ENCODE measurements around the gene ADARB2.
A peak's percentile ranks its signal among the peaks of the same experiment; 100 is the strongest.
"Not testable (repeated sequence)": the region's sequence is repeated elsewhere in the genome, so short reads cannot be mapped to it uniquely, and the experiment has no call there.

Gene ADARB2

GRCh38 chr10:1425879-1426278 lies 311.4 kb downstream of the ADARB2 start:
- DNase-seq (ENCODE audit: low spot score), result no peak

GRCh38 chr10:1424648-1425047 lies 312.7 kb downstream of the ADARB2 start:
- DNase-seq (ENCODE audit: low spot score), result no peak

- DNase-seq (ENCODE audit: low spot score), result no peak
Measured at GRCh38 chr10:1423676-1424253, 313.6 kb downstream of the ADARB2 start.

GRCh38 chr10:1422275-1422674 lies 315.1 kb downstream of the ADARB2 start:
- DNase-seq (ENCODE audit: low spot score), result no peak

- peak; percentile 47 for DNase-seq (ENCODE audit: low spot score)
Measured at GRCh38 chr10:1420661-1421362, 316.5 kb downstream of the ADARB2 start.

GRCh38 chr10:1419796-1420610 lies 317.3 kb downstream of the ADARB2 start:
- DNase-seq (ENCODE audit: low spot score), result no peak

- DNase-seq (ENCODE audit: low spot score), result no peak
Measured at GRCh38 chr10:1418031-1418550, 319.2 kb downstream of the ADARB2 start.

GRCh38 chr10:1417574-1417973 lies 319.8 kb downstream of the ADARB2 start:
- DNase-seq (ENCODE audit: low spot score), result no peak

GRCh38 chr10:1416456-1417037 lies 320.8 kb downstream of the ADARB2 start:
- no peak for DNase-seq (ENCODE audit: low spot score)

- DNase-seq (ENCODE audit: low spot score), result no peak
Measured at GRCh38 chr10:1414893-1415292, 322.4 kb downstream of the ADARB2 start.

- DNase-seq (ENCODE audit: low spot score), result not testable (repeated sequence)
Measured at GRCh38 chr10:1414346-1414745, 323.0 kb downstream of the ADARB2 start.

- DNase-seq (ENCODE audit: low spot score), result no peak
Measured at GRCh38 chr10:1413823-1414222, 323.5 kb downstream of the ADARB2 start.

GRCh38 chr10:1413256-1413655 lies 324.1 kb downstream of the ADARB2 start:
- no peak for DNase-seq (ENCODE audit: low spot score)

- DNase-seq (ENCODE audit: low spot score), result no peak
Measured at GRCh38 chr10:1412531-1413189, 324.7 kb downstream of the ADARB2 start.

- no peak for DNase-seq (ENCODE audit: low spot score)
Measured at GRCh38 chr10:1411956-1412355, 325.4 kb downstream of the ADARB2 start.

- DNase-seq (ENCODE audit: low spot score), result no peak
Measured at GRCh38 chr10:1411451-1411850, 325.9 kb downstream of the ADARB2 start.

- DNase-seq (ENCODE audit: low spot score), result no peak
Measured at GRCh38 chr10:1410469-1411395, 326.6 kb downstream of the ADARB2 start.

- DNase-seq (ENCODE audit: low spot score), result no peak
Measured at GRCh38 chr10:1410032-1410431, 327.3 kb downstream of the ADARB2 start.

- DNase-seq (ENCODE audit: low spot score), result no peak
Measured at GRCh38 chr10:1409392-1409791, 327.9 kb downstream of the ADARB2 start.

GRCh38 chr10:1408651-1409367 lies 328.5 kb downstream of the ADARB2 start:
- no peak for DNase-seq (ENCODE audit: low spot score)

Data from GM03348 (cell line).